Measurements from ENCODE around the gene QSOX1.

DNA sequence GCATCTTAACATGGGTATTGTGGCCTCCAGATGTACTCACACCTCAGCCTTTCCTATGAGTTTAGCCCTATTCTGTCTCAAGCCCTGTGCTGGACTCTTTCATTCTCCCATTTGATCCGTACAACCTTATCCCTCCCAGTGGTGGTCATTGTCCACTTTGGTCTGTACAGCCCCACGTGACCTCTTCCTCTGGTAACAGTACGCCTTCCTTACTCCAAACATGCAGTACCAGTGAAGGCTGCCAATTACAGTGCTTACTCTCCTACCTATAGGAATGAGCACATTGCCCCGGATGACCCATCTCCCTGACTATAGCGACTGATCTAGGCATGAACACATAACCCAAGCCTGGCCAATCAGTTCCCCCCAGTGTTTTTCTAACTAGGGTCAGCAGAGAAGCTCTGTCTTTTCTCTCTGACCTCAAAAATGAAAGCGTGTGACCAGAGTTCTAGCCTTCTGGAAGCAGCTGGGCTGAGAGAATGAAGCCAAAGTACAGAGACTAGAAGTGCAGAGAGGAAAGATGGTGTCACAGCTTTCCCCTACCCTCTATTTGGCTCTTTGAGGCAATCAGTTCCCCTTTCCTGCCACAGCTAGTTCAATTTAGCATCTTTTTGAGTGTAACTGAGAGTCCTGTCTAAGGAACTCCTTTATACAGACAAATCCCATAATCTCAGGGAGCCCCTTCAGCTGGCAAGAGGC is 9.9 kb upstream of the QSOX1 start:
- TF ChIP-seq CTCF (IDR thresholded peaks at IDR 0.05; ENCODE audit: low read depth, low read length) = no peak
- no peak for TF ChIP-seq EZH2phosphoT487 (IDR thresholded peaks at IDR 0.05; ENCODE audit: low read depth)

All from OCI-LY3 (cell line).